ENCODE results near the gene POLR2I. TPM values are rescaled to one million over a fixed set of nuclear protein-coding genes. Genes with fewer than 3 reads are reported as not detected.

The POLR2I gene
- total RNA-seq, 1 experiment from 2014 or later: 174 TPM

- BruUV-seq (replicated peaks): no TSS peak
- ATAC-seq: no peak
- ChIA-PET POLR2A (no interaction called here), CTCF (no interaction called here)
- TF ChIP-seq SIN3A (IDR thresholded peaks at IDR 0.05; ENCODE audit: borderline replicate concordance, insufficient read depth, low read depth, low read length) (no peak), POLR2AphosphoS5 (IDR thresholded peaks at IDR 0.05; ENCODE audit: low read depth, low read length) (no peak), CTCF (IDR thresholded peaks at IDR 0.05) (no peak), REST (IDR thresholded peaks at IDR 0.05; ENCODE audit: insufficient read depth in 1 of 2, low read depth in 2 of 2, low read length in 1 of 2) (no peak), TCF7L2 (IDR thresholded peaks at IDR 0.05; ENCODE audit: low read depth, low read length) (no peak)
- H3K27me3 ChIP-seq (ENCODE audit: control insufficient read depth, insufficient read depth, low read length): no peaks in the 10 kb centered on the region
- no peak overlapping the region for H3K4me3 ChIP-seq (ENCODE audit: low read depth in 2 of 2, low read length in 2 of 2)
- no peak for DNase-seq (ENCODE audit: low read depth, low spot score)
- in situ Hi-C loops (cut with HindIII; ENCODE audit: low pct_unique_long_range_greater_than_20kb, low sequenced_read_pairs): no loop called here
- H3K27ac ChIP-seq (ENCODE audit: low read length): no peak overlapping the region
- peaks cover 3% of the 10 kb centered on the region for H3K36me3 ChIP-seq (ENCODE audit: control insufficient read depth, insufficient read depth, low read length)
- intact Hi-C loops (cut with micrococcal nuclease; ENCODE audit: unreplicated experiment): no loop called here
- H3K4me1 ChIP-seq (ENCODE audit: control insufficient read depth, insufficient read depth, low read length): no peaks in the 10 kb centered on the region
- no peaks in the 10 kb centered on the region for H3K9me3 ChIP-seq (ENCODE audit: control insufficient read depth, insufficient read depth, low read depth, low read length)
Measured at GRCh38 chr19:36086326-36086725, 28.3 kb downstream of the POLR2I start.

- Histone ChIP-seq H3K27me3 (ENCODE audit: control insufficient read depth, insufficient read depth, low read length) (no peaks in the 10 kb centered on the region), H3K9me3 (ENCODE audit: control insufficient read depth, insufficient read depth, low read depth, low read length) (no peaks in the 10 kb centered on the region), H3K36me3 (ENCODE audit: control insufficient read depth, insufficient read depth, low read length) (no peaks in the 10 kb centered on the region; the same call in none of the 2 replicates), H3K4me1 (ENCODE audit: control insufficient read depth, insufficient read depth, low read length) (no peaks in the 10 kb centered on the region), H3K4me3 (ENCODE audit: low read depth in 2 of 2, low read length in 2 of 2) (no peak overlapping the region), H3K27ac (ENCODE audit: low read length) (no peak overlapping the region)
- DNase-seq (ENCODE audit: low read depth, low spot score): no peak
- POLR2A ChIA-PET: no interaction called here
- in situ Hi-C loops (cut with HindIII; ENCODE audit: low pct_unique_long_range_greater_than_20kb, low sequenced_read_pairs): no loop called here
- no TSS peak for BruUV-seq (replicated peaks)
- CTCF ChIA-PET: no interaction called here
- intact Hi-C loops (cut with micrococcal nuclease; ENCODE audit: unreplicated experiment): no loop called here
- ATAC-seq: no peak
- TF ChIP-seq CTCF (IDR thresholded peaks at IDR 0.05) (no peak), POLR2AphosphoS5 (IDR thresholded peaks at IDR 0.05; ENCODE audit: low read depth, low read length) (no peak), REST (IDR thresholded peaks at IDR 0.05; ENCODE audit: insufficient read depth in 1 of 2, low read depth in 2 of 2, low read length in 1 of 2) (no peak), TCF7L2 (IDR thresholded peaks at IDR 0.05; ENCODE audit: low read depth, low read length) (no peak), SIN3A (IDR thresholded peaks at IDR 0.05; ENCODE audit: borderline replicate concordance, insufficient read depth, low read depth, low read length) (no peak)
Measured at GRCh38 chr19:36084231-36085009, 30.3 kb downstream of the POLR2I start.
